ENCODE measurements around the gene GAREM2.

- TF ChIP-seq CTCF (optimal IDR thresholded peaks at IDR 0.05 in 1 of 3, IDR thresholded peaks at IDR 0.05 in 1 of 3, conservative IDR thresholded peaks at IDR 0.05 in 1 of 3; ENCODE audit: extremely low read depth in 1 of 3, insufficient read depth in 2 of 3, low read length in 3 of 3) (no peak), EZH2 (IDR thresholded peaks at IDR 0.05; ENCODE audit: low read length) (no peak)
These were observed 6.6 kb downstream of the GAREM2 start for GRCh38 chr2:26179446-26179913.
